Caco-2 (cell line): ENCODE data around the gene ARHGAP9. TPM values are rescaled to one million over a fixed set of nuclear protein-coding genes. Genes with fewer than 3 reads are reported as not detected.

Source experiments
- BruUV-seq: library from RNA; stranded (reverse); fragments of 400-500 nt; replicated peaks from 2 replicates; lab custom pipeline; 2021; lab: Mats Ljungman, UMichigan
- CTCF ChIA-PET: fragments of 300-600 bp; sonication (Branson Sonifier 250); formaldehyde crosslinking; loops from one replicate; lab custom pipeline; 2022; ENCODE audit warnings: antibody characterized with exemption; lab: Charles Lee
- POLR2A ChIA-PET: fragments of 300-600 bp; sonication (Branson Sonifier 250); formaldehyde crosslinking; loops from one replicate; lab custom pipeline; 2022; ENCODE audit warnings: antibody characterized with exemption; lab: Charles Lee
- DNase-seq, 2 experiments: peaks; one replicate each; pipeline versions ENCODE4 v3.0.0 to v3.0.0-alpha.2; 2020 to 2022
- H3K27me3 ChIP-seq: replicated peaks from 2 replicates; pipeline ENCODE4 v1.6.0; 2011; ENCODE audit warnings: low read length; ENCODE audit not compliant: control insufficient read depth, insufficient read depth
- H3K36me3 ChIP-seq: 2 replicates; pipeline ENCODE4 v1.5.1; 2011; ENCODE audit warnings: low read length; ENCODE audit not compliant: control insufficient read depth, insufficient read depth
- H3K4me1 ChIP-seq: fragments of 250-450 bp; sonication (Bioruptor Pico); 2 replicates; pipeline ENCODE4 v1.5.1; 2020; ENCODE audit warnings: mild to moderate bottlenecking
- H3K4me3 ChIP-seq: 2 replicates; pipeline ENCODE4 v1.5.1; 2011; ENCODE audit warnings: low read depth, mild to moderate bottlenecking, control low read depth, low read length
- H3K9me3 ChIP-seq: fragments of 250-450 bp; sonication (Bioruptor Pico); 2 replicates; pipeline ENCODE4 v1.5.1; 2020; ENCODE audit warnings: mild to moderate bottlenecking, moderate library complexity
- H3K27ac Mint-ChIP-seq: one replicate; pipeline ENCODE4 v1.8.0; 2022; ENCODE audit warnings: mixed read lengths; ENCODE audit not compliant: unreplicated experiment
- H3K27me3 Mint-ChIP-seq: one replicate; pipeline ENCODE4 v1.8.0; 2022; ENCODE audit warnings: mixed read lengths; ENCODE audit not compliant: insufficient read depth, unreplicated experiment
- H3K36me3 Mint-ChIP-seq: one replicate; pipeline ENCODE4 v1.8.0; 2022; ENCODE audit warnings: mild to moderate bottlenecking, mixed read lengths; ENCODE audit not compliant: insufficient read depth, unreplicated experiment
- H3K4me1 Mint-ChIP-seq: one replicate; pipeline ENCODE4 v1.8.0; 2022; ENCODE audit warnings: low read depth, mixed read lengths; ENCODE audit not compliant: unreplicated experiment
- H3K4me3 Mint-ChIP-seq: one replicate; pipeline ENCODE4 v1.8.0; 2022; ENCODE audit warnings: mild to moderate bottlenecking, moderate library complexity, mixed read lengths; ENCODE audit not compliant: unreplicated experiment
- H3K9me3 Mint-ChIP-seq: one replicate; pipeline ENCODE4 v1.8.0; 2022; ENCODE audit warnings: mixed read lengths; ENCODE audit not compliant: unreplicated experiment
- intact Hi-C: fragments of 100-400 bp; cut with micrococcal nuclease; formaldehyde crosslinking; loops from one replicate; pipeline ENCODE4 v1.10.0; 2022; ENCODE audit not compliant: unreplicated experiment
- total RNA-seq: library from RNA; stranded (reverse); gene quantifications from 2 replicates; pipeline ENCODE4 v1.2.3, GENCODE V29; 2022
- TF ChIP-seq, protein P1 (sequence below), 2 experiments: fragments of 200-600 bp in 1 of 2; IDR thresholded peaks; 1 replicate in 1 of 2; 2 replicates in 1 of 2; pipeline versions ENCODE4 v1.5.1 to v1.8.0; 2011 to 2022; ENCODE audit warnings: antibody characterized with exemption in 1 of 2, control low read depth in 1 of 2, inconsistent platforms in 1 of 2, low read depth in 1 of 2, low read length in 1 of 2, mild to moderate bottlenecking in 1 of 2, moderate library complexity in 1 of 2; ENCODE audit not compliant: insufficient read depth in 1 of 2, severe bottlenecking in 1 of 2, unreplicated experiment in 1 of 2

The ARHGAP9 gene
- total RNA-seq, 1 experiment from 2014 or later, result 0.75 TPM

DNA sequence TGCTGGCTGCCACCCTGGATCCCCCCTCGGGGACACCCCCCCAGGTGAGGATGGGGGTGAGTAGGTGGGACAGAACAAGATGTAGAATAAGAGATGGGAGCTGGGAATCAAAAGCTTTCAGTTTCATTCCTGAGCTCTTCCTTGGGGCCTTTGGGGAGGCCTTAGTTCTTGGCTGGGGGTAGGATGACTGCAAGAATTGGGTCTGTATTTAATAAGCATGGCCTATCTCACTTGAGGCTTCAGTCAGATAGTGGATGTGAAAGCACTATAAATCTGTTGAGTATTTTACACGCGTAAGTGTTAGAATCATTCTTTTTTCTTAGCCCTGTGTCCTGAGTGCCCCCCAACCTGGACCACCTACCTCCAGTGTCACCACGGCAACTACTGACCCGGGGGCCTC is 47.5 kb upstream of the ARHGAP9 start:
- Mint-ChIP-seq H3K27me3 (no peaks in the 10 kb centered on the region), H3K27ac (no peak overlapping the region), H3K36me3 (peaks cover 67% of the 10 kb centered on the region), H3K4me3 (no peak overlapping the region), H3K9me3 (no peaks in the 10 kb centered on the region), H3K4me1 (peaks cover 7% of the 10 kb centered on the region)
- BruUV-seq, result no TSS peak
- ChIA-PET POLR2A (no interaction called here), CTCF (no interaction called here)
- intact Hi-C loops, result no loop called here
- DNase-seq, result no peak
- peaks cover 12% of the 10 kb centered on the region for H3K4me1 ChIP-seq
- no peak overlapping the region for H3K4me3 ChIP-seq
- H3K36me3 ChIP-seq, result peaks cover 6% of the 10 kb centered on the region
- no peaks in the 10 kb centered on the region for H3K9me3 ChIP-seq
- TF ChIP-seq, protein P1, sequence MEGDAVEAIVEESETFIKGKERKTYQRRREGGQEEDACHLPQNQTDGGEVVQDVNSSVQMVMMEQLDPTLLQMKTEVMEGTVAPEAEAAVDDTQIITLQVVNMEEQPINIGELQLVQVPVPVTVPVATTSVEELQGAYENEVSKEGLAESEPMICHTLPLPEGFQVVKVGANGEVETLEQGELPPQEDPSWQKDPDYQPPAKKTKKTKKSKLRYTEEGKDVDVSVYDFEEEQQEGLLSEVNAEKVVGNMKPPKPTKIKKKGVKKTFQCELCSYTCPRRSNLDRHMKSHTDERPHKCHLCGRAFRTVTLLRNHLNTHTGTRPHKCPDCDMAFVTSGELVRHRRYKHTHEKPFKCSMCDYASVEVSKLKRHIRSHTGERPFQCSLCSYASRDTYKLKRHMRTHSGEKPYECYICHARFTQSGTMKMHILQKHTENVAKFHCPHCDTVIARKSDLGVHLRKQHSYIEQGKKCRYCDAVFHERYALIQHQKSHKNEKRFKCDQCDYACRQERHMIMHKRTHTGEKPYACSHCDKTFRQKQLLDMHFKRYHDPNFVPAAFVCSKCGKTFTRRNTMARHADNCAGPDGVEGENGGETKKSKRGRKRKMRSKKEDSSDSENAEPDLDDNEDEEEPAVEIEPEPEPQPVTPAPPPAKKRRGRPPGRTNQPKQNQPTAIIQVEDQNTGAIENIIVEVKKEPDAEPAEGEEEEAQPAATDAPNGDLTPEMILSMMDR (IDR thresholded peaks at IDR 0.05; ENCODE audit: insufficient read depth in 1 of 2, low read depth in 1 of 2, low read length in 1 of 2, severe bottlenecking in 1 of 2, unreplicated experiment in 1 of 2), result no peak
- H3K27me3 ChIP-seq, result no peaks in the 10 kb centered on the region

DNA sequence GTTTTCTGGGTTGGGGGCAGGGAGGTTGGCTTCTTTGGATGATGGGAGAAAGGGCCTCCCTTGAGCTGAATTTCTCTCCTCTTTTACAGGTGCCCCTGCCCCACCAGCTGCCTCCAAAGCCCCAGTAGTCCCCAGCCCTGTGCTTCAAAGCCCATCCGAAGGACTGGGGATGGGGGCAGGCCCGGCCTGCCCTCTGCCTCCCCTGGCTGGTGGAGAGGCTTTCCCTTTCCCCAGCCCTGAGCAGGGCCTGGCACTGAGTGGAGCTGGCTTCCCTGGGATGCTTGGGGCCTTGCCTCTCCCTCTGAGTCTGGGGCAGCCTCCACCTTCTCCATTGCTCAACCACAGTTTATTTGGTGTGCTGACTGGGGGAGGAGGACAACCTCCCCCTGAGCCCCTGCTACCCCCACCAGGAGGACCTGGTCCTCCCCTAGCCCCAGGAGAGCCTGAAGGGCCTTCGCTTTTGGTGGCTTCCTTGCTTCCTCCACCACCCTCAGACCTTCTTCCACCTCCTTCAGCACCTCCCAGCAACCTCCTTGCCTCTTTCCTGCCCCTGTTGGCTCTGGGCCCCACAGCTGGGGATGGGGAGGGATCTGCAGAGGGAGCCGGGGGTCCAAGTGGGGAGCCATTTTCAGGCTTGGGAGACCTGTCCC is 46.9 kb upstream of the ARHGAP9 start:
- Histone ChIP-seq H3K36me3 (peaks cover 6% of the 10 kb centered on the region), H3K4me1 (peaks cover 16% of the 10 kb centered on the region), H3K27me3 (no peaks in the 10 kb centered on the region), H3K4me3 (no peak overlapping the region), H3K9me3 (no peaks in the 10 kb centered on the region)
- no peak for DNase-seq
- Mint-ChIP-seq H3K4me3 (no peak overlapping the region), H3K9me3 (no peaks in the 10 kb centered on the region), H3K27ac (no peak overlapping the region), H3K4me1 (peaks cover 7% of the 10 kb centered on the region), H3K27me3 (no peaks in the 10 kb centered on the region), H3K36me3 (peaks cover 67% of the 10 kb centered on the region)
- TF ChIP-seq, protein P1 (IDR thresholded peaks at IDR 0.05; ENCODE audit: insufficient read depth in 1 of 2, low read depth in 1 of 2, low read length in 1 of 2, severe bottlenecking in 1 of 2, unreplicated experiment in 1 of 2), result no peak
- BruUV-seq, result no TSS peak
- POLR2A ChIA-PET, result no interaction called here
- intact Hi-C loops, result no loop called here
- CTCF ChIA-PET, result interaction anchor here (0.7 kb wide), 1 partner anchor 1199 kb away, joined by 3 read pairs; no protein-coding TSS in a partner anchor

DNA sequence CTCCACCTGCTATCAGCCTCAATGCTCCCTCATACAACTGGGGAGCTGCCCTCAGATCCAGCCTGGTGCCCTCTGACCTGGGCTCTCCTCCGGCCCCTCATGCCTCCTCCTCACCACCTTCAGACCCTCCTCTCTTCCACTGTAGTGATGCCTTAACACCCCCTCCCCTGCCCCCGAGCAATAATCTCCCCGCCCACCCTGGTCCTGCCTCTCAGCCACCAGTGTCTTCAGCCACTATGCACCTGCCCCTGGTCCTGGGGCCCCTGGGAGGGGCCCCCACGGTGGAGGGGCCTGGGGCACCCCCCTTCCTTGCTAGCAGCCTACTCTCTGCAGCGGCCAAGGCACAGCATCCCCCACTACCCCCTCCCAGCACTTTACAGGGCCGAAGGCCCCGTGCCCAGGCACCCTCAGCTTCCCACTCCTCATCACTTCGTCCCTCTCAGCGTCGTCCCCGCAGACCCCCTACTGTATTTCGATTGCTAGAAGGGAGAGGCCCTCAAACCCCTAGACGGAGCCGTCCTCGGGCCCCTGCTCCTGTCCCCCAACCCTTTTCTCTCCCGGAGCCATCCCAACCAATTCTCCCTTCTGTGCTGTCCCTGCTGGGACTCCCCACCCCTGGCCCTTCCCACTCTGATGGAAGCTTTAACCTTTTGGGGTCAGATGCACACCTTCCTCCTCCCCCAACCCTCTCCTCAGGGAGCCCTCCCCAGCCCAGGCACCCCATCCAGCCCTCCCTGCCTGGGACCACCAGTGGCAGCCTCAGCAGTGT is 46.1 kb upstream of the ARHGAP9 start:
- TF ChIP-seq, protein P1 (IDR thresholded peaks at IDR 0.05; ENCODE audit: insufficient read depth in 1 of 2, low read depth in 1 of 2, low read length in 1 of 2, severe bottlenecking in 1 of 2, unreplicated experiment in 1 of 2), result no peak
- ChIA-PET POLR2A (no interaction called here), CTCF (interaction anchor here (0.7 kb wide), 1 partner anchor 1198 kb away, joined by 3 read pairs; no protein-coding TSS in a partner anchor)
- Histone ChIP-seq H3K4me1 (peaks cover 24% of the 10 kb centered on the region), H3K36me3 (peaks cover 6% of the 10 kb centered on the region), H3K4me3 (no peak overlapping the region), H3K27me3 (no peaks in the 10 kb centered on the region), H3K9me3 (no peaks in the 10 kb centered on the region)
- Mint-ChIP-seq H3K4me3 (peak overlapping the region; percentile 33), H3K9me3 (no peaks in the 10 kb centered on the region), H3K36me3 (peaks cover 69% of the 10 kb centered on the region), H3K4me1 (peaks cover 7% of the 10 kb centered on the region), H3K27me3 (no peaks in the 10 kb centered on the region), H3K27ac (peak overlapping the region; percentile 66)
- DNase-seq, result no peak
- intact Hi-C loops, result no loop called here
- BruUV-seq, result no TSS peak
